Activated naive CD8-positive, alpha-beta T cell (primary cell): ENCODE measurements around the gene DUSP6.

Source experiments
- H3K27ac Mint-ChIP-seq: one replicate; pipeline ENCODE4 v1.8.0; 2021; ENCODE audit warnings: mixed read lengths
- H3K27me3 Mint-ChIP-seq: one replicate; pipeline ENCODE4 v1.8.0; 2021; ENCODE audit warnings: mixed read lengths
- H3K36me3 Mint-ChIP-seq: one replicate; pipeline ENCODE4 v1.8.0; 2021; ENCODE audit warnings: mixed read lengths
- H3K4me1 Mint-ChIP-seq: one replicate; pipeline ENCODE4 v1.8.0; 2021; ENCODE audit warnings: low read depth, mixed read lengths
- H3K4me3 Mint-ChIP-seq: one replicate; pipeline ENCODE4 v1.8.0; 2021; ENCODE audit warnings: mild to moderate bottlenecking, mixed read lengths
- H3K9me3 Mint-ChIP-seq: one replicate; pipeline ENCODE4 v1.8.0; 2021; ENCODE audit warnings: low read depth, mixed read lengths

Gene DUSP6

DNA sequence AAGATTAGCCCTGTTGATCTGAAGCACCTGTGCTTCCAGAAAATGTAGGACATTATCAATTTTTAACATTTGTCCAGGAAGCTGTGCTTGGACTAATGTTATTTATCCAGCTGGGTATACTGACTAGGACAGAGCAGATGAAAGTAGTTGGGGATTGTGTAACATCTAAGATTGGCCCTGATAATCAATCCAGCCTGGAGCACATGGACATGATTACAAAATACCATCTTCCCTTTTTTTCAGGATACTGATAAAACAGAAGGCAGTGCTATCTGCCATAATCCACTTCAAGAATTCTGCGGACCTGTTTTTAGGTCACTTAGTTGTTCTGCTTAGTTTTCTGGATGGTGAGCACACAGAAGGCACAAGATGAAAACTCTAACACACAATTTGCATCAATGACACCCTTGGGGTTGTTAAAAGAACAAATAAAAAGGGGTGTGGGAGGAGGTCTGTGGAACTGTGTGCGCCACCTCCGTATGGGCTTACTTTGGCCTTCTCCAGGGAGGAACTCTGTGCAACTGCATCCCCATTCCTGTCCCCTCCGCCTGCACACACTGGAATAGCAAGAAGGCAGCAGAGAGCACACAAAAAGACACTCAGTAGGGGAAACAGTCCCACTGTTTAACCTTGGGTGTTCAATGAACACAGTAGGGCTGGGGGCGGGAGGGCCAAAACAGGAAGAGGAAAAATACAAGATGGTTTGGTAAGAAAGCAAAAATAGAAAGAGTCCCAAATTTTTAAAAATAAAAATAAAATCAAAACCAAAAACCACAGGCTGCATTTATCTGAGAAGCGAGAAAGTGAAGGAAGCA lies 31.1 kb upstream of the DUSP6 start:
- H3K9me3 Mint-ChIP-seq: no peaks in the 10 kb centered on the region
- H3K4me3 Mint-ChIP-seq: no peak overlapping the region
- H3K27me3 Mint-ChIP-seq: no peaks in the 10 kb centered on the region
- no peaks in the 10 kb centered on the region for H3K4me1 Mint-ChIP-seq
- no peaks in the 10 kb centered on the region for H3K36me3 Mint-ChIP-seq
- H3K27ac Mint-ChIP-seq: no peak overlapping the region

- H3K9me3 Mint-ChIP-seq: no peaks in the 10 kb centered on the region
- H3K4me3 Mint-ChIP-seq: no peak overlapping the region
- H3K36me3 Mint-ChIP-seq: no peaks in the 10 kb centered on the region
- no peaks in the 10 kb centered on the region for H3K4me1 Mint-ChIP-seq
- H3K27ac Mint-ChIP-seq: no peak overlapping the region
- no peaks in the 10 kb centered on the region for H3K27me3 Mint-ChIP-seq
These were observed 30.0 kb upstream of the DUSP6 start for GRCh38 chr12:89382328-89382727.

GRCh38 chr12:89379839-89380467 lies 27.7 kb upstream of the DUSP6 start:
- Mint-ChIP-seq H3K9me3 (no peaks in the 10 kb centered on the region), H3K4me3 (no peak overlapping the region), H3K27me3 (no peaks in the 10 kb centered on the region), H3K27ac (no peak overlapping the region), H3K4me1 (peaks cover 4% of the 10 kb centered on the region), H3K36me3 (no peaks in the 10 kb centered on the region)

GRCh38 chr12:89379148-89379838 lies 27.0 kb upstream of the DUSP6 start:
- H3K27me3 Mint-ChIP-seq: no peaks in the 10 kb centered on the region
- H3K4me3 Mint-ChIP-seq: no peak overlapping the region
- H3K27ac Mint-ChIP-seq: no peak overlapping the region
- peaks cover 4% of the 10 kb centered on the region for H3K4me1 Mint-ChIP-seq
- H3K9me3 Mint-ChIP-seq: no peaks in the 10 kb centered on the region
- H3K36me3 Mint-ChIP-seq: no peaks in the 10 kb centered on the region

GRCh38 chr12:89376844-89377243 lies 24.5 kb upstream of the DUSP6 start:
- Mint-ChIP-seq H3K36me3 (no peaks in the 10 kb centered on the region), H3K27me3 (no peaks in the 10 kb centered on the region), H3K27ac (no peak overlapping the region), H3K9me3 (no peaks in the 10 kb centered on the region), H3K4me1 (peaks cover 4% of the 10 kb centered on the region), H3K4me3 (no peak overlapping the region)

- Mint-ChIP-seq H3K4me3 (no peak overlapping the region), H3K9me3 (no peaks in the 10 kb centered on the region), H3K27ac (peak overlapping the region; percentile 29), H3K4me1 (peaks cover 4% of the 10 kb centered on the region), H3K27me3 (no peaks in the 10 kb centered on the region), H3K36me3 (no peaks in the 10 kb centered on the region)
These were observed 23.9 kb upstream of the DUSP6 start for GRCh38 chr12:89376202-89376529.

GRCh38 chr12:89373763-89374572 lies 21.7 kb upstream of the DUSP6 start:
- peaks cover 4% of the 10 kb centered on the region for H3K4me1 Mint-ChIP-seq

DNA sequence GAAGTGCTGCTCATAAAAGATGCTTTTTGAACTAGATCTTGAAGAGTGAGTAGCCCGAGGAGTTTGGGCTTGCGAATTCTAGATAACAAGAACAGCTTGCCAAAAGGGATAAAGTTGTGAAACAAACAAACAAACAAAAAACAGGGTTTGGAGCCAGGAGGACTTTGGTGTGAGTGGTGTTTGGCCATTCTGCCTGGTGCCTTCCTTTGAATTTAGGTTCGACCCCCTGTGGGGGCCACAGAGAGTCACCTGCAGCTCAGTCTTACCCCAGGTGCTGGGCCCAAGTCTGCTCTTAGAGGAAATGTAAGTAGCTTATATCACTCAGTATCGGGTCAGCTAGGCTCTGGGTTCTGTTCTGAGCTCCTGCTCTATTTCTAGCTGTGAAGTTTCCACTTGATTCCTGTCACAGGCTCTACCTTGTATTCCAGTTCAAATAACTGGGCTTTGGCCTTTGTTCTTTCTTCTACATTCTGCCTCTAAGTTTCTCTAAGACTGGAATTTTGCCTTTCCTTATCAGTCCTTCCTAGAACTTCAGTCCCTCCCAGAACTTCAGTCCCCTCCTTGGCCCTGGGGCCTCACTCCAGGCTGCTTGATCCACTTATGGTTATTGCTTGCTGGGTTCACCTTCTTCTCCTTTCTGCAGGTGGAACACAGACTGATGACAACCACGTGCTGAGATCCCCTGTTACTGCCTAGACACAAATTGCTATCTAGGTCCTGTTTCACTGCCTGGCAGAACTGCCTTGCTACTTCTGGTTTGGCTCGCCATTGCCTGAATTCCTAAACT lies 20.5 kb upstream of the DUSP6 start:
- Mint-ChIP-seq H3K4me3 (no peak overlapping the region), H3K4me1 (peaks cover 4% of the 10 kb centered on the region), H3K36me3 (no peaks in the 10 kb centered on the region), H3K27me3 (no peaks in the 10 kb centered on the region), H3K9me3 (no peaks in the 10 kb centered on the region), H3K27ac (no peak overlapping the region)

More at GRCh38 chr12:89373763-89374572, 21.7 kb upstream of the DUSP6 start:
- Mint-ChIP-seq H3K27me3 (no peaks in the 10 kb centered on the region), H3K27ac (no peak overlapping the region), H3K4me3 (no peak overlapping the region), H3K36me3 (no peaks in the 10 kb centered on the region), H3K9me3 (no peaks in the 10 kb centered on the region)

GRCh38 chr12:89370850-89371249 lies 18.5 kb upstream of the DUSP6 start:
- Mint-ChIP-seq H3K36me3 (no peaks in the 10 kb centered on the region), H3K9me3 (no peaks in the 10 kb centered on the region), H3K27me3 (no peaks in the 10 kb centered on the region), H3K4me3 (no peak overlapping the region), H3K27ac (no peak overlapping the region), H3K4me1 (peaks cover 1% of the 10 kb centered on the region)

GRCh38 chr12:89370421-89370831 lies 18.1 kb upstream of the DUSP6 start:
- Mint-ChIP-seq H3K27ac (no peak overlapping the region), H3K27me3 (no peaks in the 10 kb centered on the region), H3K4me1 (no peaks in the 10 kb centered on the region), H3K36me3 (no peaks in the 10 kb centered on the region), H3K9me3 (no peaks in the 10 kb centered on the region), H3K4me3 (no peak overlapping the region)

GRCh38 chr12:89369166-89369565 lies 16.9 kb upstream of the DUSP6 start:
- no peak overlapping the region for H3K4me3 Mint-ChIP-seq
- no peaks in the 10 kb centered on the region for H3K9me3 Mint-ChIP-seq

GRCh38 chr12:89368391-89368790 lies 16.1 kb upstream of the DUSP6 start:
- H3K36me3 Mint-ChIP-seq: peaks cover 4% of the 10 kb centered on the region
- no peaks in the 10 kb centered on the region for H3K9me3 Mint-ChIP-seq
- H3K4me3 Mint-ChIP-seq: no peak overlapping the region
- no peaks in the 10 kb centered on the region for H3K4me1 Mint-ChIP-seq
- H3K27me3 Mint-ChIP-seq: no peaks in the 10 kb centered on the region
- H3K27ac Mint-ChIP-seq: no peak overlapping the region

More at GRCh38 chr12:89369166-89369565, 16.9 kb upstream of the DUSP6 start:
- H3K27ac Mint-ChIP-seq: no peak overlapping the region
- H3K36me3 Mint-ChIP-seq: no peaks in the 10 kb centered on the region
- H3K4me1 Mint-ChIP-seq: no peaks in the 10 kb centered on the region
- H3K27me3 Mint-ChIP-seq: no peaks in the 10 kb centered on the region

- no peaks in the 10 kb centered on the region for H3K4me1 Mint-ChIP-seq
- H3K9me3 Mint-ChIP-seq: no peaks in the 10 kb centered on the region
- peaks cover 3% of the 10 kb centered on the region for H3K27me3 Mint-ChIP-seq
- H3K36me3 Mint-ChIP-seq: peaks cover 6% of the 10 kb centered on the region
- H3K27ac Mint-ChIP-seq: no peak overlapping the region
- H3K4me3 Mint-ChIP-seq: no peak overlapping the region
These were observed 14.5 kb upstream of the DUSP6 start for GRCh38 chr12:89366676-89367364.

DNA sequence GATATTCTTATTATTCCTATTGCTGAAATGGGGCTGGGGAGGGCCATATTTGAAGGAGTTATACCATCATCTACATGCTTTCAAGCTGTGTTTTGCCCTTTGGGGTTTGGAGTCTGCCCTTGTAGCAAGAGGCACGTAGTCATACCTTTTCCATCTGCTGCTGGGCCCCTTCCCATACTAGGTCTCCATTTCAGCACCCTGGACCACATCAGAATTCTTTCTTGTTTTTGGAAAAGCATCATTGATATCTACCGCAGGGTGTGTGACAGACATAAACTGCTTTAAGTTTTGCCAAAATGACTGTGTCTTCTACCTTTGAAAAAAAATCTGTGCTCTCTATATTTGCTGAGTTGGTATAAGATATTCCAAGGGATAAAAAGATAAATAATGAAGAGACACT lies 12.3 kb upstream of the DUSP6 start:
- no peak overlapping the region for H3K4me3 Mint-ChIP-seq
- H3K4me1 Mint-ChIP-seq: no peaks in the 10 kb centered on the region
- H3K27ac Mint-ChIP-seq: no peak overlapping the region
- no peaks in the 10 kb centered on the region for H3K9me3 Mint-ChIP-seq
- H3K36me3 Mint-ChIP-seq: peaks cover 8% of the 10 kb centered on the region
- H3K27me3 Mint-ChIP-seq: peaks cover 5% of the 10 kb centered on the region
